Adrenal gland (tissue), 5 donors: Measurements from ENCODE around the gene MALT1.

Source experiments
- POLR2A ChIP-seq, 2 donors: fragments of 450-650 bp; IDR thresholded peaks; one replicate each; pipeline ENCODE4 v1.6.1; 2017; ENCODE audit warnings: antibody characterized with exemption in 2 of 2, mild to moderate bottlenecking in 2 of 2, moderate library complexity in 1 of 2
- TF ChIP-seq, protein P1 (sequence below), 6 experiments: fragments of 450-650 bp in 4 of 6; fragments of 200-600 bp in 2 of 6; sonication (generic) in 1 of 6; IDR thresholded peaks; 1 replicate in 5 of 6; 2 replicates in 1 of 6; pipeline versions ENCODE4 v1.5.1 to v1.8.0; 2016 to 2021; ENCODE audit warnings: antibody characterized with exemption in 6 of 6, mild to moderate bottlenecking in 2 of 6, moderate library complexity in 1 of 6
- donor health status: DM: no; HTN: no; CAD: no.

- TF ChIP-seq, protein P1, sequence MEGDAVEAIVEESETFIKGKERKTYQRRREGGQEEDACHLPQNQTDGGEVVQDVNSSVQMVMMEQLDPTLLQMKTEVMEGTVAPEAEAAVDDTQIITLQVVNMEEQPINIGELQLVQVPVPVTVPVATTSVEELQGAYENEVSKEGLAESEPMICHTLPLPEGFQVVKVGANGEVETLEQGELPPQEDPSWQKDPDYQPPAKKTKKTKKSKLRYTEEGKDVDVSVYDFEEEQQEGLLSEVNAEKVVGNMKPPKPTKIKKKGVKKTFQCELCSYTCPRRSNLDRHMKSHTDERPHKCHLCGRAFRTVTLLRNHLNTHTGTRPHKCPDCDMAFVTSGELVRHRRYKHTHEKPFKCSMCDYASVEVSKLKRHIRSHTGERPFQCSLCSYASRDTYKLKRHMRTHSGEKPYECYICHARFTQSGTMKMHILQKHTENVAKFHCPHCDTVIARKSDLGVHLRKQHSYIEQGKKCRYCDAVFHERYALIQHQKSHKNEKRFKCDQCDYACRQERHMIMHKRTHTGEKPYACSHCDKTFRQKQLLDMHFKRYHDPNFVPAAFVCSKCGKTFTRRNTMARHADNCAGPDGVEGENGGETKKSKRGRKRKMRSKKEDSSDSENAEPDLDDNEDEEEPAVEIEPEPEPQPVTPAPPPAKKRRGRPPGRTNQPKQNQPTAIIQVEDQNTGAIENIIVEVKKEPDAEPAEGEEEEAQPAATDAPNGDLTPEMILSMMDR (IDR thresholded peaks at IDR 0.05), result no peak
- TF ChIP-seq POLR2A (IDR thresholded peaks at IDR 0.05), result no peak
These were observed 25.9 kb upstream of the MALT1 start for GRCh38 chr18:58645398-58645797.
